ENCODE results near the gene GSK3A. TPM values are rescaled to one million over a fixed set of nuclear protein-coding genes. Genes with fewer than 3 reads are reported as not detected.
A peak's percentile ranks its signal among the peaks of the same experiment; 100 is the strongest.

The GSK3A gene
- total and polyA plus RNA-seq, 9 of the 15 experiments (the other 6 are each of a cell fraction or from before 2014, with no cell fraction given), result 0.62 to 90.7 (median 33.3) TPM

DNA sequence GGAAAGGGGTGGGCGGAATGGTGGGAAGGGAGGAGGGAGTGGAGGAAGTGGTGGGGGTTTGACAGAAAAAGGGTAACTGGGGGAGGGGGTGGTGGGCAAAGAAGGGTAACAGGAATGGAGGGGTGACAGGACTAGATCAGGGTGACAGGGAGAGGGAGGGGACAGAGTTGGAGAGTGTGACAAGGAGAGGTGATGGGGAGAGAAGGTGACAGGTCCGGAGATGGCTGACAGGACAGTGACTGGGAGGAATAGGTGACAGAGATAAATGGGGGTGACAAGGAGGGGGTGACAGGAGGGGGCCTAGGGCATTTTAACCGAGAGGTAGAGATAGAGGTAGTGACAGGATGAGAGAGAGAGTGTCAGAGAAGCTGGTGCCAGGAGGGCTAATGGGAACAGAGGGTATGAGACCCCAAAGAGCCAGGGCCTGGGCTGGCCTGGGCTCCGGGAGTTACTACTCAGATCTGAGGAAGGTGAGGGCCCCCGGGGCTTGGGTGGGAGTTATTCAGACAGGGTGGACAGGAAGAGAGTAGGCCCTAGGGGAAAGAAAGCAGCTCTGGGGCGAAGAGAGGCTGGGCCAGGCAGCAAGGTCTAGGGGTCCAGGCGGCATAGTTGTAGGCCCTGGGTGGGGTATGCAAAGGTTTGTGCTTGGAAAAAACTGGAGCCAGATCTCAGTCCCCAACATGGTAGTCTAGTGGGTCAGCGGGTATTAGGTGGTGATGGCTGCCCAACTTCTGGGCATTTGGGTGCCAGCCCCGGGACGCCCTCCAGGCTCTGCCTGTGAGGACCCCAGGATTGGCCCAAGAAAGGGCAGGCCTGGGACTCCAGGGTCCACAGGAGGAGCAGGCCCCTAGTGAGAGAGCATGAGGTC, 27.3 kb upstream of the GSK3A start (continued):
- TF ChIP-seq ESRRA (IDR thresholded peaks at IDR 0.05; ENCODE audit: borderline replicate concordance, low read depth) (no peak), COPS2 (conservative IDR thresholded peaks at IDR 0.05) (no peak), FOXK2 (conservative IDR thresholded peaks at IDR 0.05 in 1 of 2, IDR thresholded peaks at IDR 0.05 in 1 of 2; ENCODE audit: low read depth in 2 of 2) (no peak), POLR2H (tag; IDR thresholded peaks at IDR 0.05; ENCODE audit: low read depth) (no peak), TRIM28 (IDR thresholded peaks at IDR 0.05) (no peak), BCOR (IDR thresholded peaks at IDR 0.05) (no peak), ARID1B (IDR thresholded peaks at IDR 0.05) (peak; percentile 27; the same call in 1 of the 2 replicates), RAD51 (IDR thresholded peaks at IDR 0.05; ENCODE audit: borderline replicate concordance, low read depth) (no peak), TAF7 (tag; IDR thresholded peaks at IDR 0.05) (no peak), ZNF707 (CRISPR knock-in tag; conservative IDR thresholded peaks at IDR 0.05) (no peak), NFIX (CRISPR knock-in tag; IDR thresholded peaks at IDR 0.05; ENCODE audit: low read depth) (no peak), POLR2G (IDR thresholded peaks at IDR 0.05; ENCODE audit: low read depth, low read length) (peak; percentile 7; the same call in 1 of the 2 replicates), MBD2 (IDR thresholded peaks at IDR 0.05; ENCODE audit: borderline replicate concordance, low read depth) (no peak), CHD1 (IDR thresholded peaks at IDR 0.05; ENCODE audit: low read length) (peak; percentile 14), TBL1XR1 (IDR thresholded peaks at IDR 0.05; ENCODE audit: low read length in 2 of 2) (no peak), PHB2 (IDR thresholded peaks at IDR 0.05; ENCODE audit: low read depth) (peak; percentile 70; the same call in 1 of the 2 replicates)
- TF ChIP-seq, protein P1, sequence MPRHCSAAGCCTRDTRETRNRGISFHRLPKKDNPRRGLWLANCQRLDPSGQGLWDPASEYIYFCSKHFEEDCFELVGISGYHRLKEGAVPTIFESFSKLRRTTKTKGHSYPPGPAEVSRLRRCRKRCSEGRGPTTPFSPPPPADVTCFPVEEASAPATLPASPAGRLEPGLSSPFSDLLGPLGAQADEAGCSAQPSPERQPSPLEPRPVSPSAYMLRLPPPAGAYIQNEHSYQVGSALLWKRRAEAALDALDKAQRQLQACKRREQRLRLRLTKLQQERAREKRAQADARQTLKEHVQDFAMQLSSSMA (CRISPR knock-in tag; IDR thresholded peaks at IDR 0.05), result no peak
- TF ChIP-seq, protein P2, sequence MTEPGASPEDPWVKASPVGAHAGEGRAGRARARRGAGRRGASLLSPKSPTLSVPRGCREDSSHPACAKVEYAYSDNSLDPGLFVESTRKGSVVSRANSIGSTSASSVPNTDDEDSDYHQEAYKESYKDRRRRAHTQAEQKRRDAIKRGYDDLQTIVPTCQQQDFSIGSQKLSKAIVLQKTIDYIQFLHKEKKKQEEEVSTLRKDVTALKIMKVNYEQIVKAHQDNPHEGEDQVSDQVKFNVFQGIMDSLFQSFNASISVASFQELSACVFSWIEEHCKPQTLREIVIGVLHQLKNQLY (CRISPR knock-in tag; conservative IDR thresholded peaks at IDR 0.05), result no peak
- TF ChIP-seq, protein P3, sequence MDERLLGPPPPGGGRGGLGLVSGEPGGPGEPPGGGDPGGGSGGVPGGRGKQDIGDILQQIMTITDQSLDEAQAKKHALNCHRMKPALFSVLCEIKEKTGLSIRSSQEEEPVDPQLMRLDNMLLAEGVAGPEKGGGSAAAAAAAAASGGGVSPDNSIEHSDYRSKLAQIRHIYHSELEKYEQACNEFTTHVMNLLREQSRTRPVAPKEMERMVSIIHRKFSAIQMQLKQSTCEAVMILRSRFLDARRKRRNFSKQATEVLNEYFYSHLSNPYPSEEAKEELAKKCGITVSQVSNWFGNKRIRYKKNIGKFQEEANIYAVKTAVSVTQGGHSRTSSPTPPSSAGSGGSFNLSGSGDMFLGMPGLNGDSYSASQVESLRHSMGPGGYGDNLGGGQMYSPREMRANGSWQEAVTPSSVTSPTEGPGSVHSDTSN (CRISPR knock-in tag; IDR thresholded peaks at IDR 0.05; ENCODE audit: low read depth), result 0 out of 2 replicates have a peak, but pooled peaks have one; percentile 19
- TF ChIP-seq, protein P3 (tag; conservative IDR thresholded peaks at IDR 0.05; ENCODE audit: low read depth), result peak; percentile 91
- TF ChIP-seq, protein P4, sequence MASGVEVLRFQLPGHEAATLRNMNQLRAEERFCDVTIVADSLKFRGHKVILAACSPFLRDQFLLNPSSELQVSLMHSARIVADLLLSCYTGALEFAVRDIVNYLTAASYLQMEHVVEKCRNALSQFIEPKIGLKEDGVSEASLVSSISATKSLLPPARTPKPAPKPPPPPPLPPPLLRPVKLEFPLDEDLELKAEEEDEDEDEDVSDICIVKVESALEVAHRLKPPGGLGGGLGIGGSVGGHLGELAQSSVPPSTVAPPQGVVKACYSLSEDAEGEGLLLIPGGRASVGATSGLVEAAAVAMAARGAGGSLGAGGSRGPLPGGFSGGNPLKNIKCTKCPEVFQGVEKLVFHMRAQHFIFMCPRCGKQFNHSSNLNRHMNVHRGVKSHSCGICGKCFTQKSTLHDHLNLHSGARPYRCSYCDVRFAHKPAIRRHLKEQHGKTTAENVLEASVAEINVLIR (CRISPR knock-in tag; IDR thresholded peaks at IDR 0.05), result no peak
- TF ChIP-seq, protein P5, sequence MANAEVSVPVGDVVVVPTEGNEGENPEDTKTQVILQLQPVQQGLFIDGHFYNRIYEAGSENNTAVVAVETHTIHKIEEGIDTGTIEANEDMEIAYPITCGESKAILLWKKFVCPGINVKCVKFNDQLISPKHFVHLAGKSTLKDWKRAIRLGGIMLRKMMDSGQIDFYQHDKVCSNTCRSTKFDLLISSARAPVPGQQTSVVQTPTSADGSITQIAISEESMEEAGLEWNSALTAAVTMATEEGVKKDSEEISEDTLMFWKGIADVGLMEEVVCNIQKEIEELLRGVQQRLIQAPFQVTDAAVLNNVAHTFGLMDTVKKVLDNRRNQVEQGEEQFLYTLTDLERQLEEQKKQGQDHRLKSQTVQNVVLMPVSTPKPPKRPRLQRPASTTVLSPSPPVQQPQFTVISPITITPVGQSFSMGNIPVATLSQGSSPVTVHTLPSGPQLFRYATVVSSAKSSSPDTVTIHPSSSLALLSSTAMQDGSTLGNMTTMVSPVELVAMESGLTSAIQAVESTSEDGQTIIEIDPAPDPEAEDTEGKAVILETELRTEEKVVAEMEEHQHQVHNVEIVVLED (CRISPR knock-in tag; IDR thresholded peaks at IDR 0.05), result no peak
